Activated T-helper 2 cell treated with anti-CD3 and anti-CD28 coated beads, Interferon-gamma antibody, Interleukin-2, Interleukin-4, amounts not matched to agents 10 μg/mL and 5 μg/mL and 100 μg/mL, durations not matched to agents 14 hours and 24 hours and 36 hours (primary cell): Measurements from ENCODE around the gene STXBP3. TPM values are rescaled to one million over a fixed set of nuclear protein-coding genes. Genes with fewer than 3 reads are reported as not detected.

Experiments
- DNase-seq: peaks from one replicate; pipeline ENCODE4 v3.0.0; 2021; ENCODE audit warnings: low spot score
- H3K27ac Mint-ChIP-seq: one replicate; pipeline ENCODE4 v1.8.0; 2021; ENCODE audit warnings: mixed read lengths
- H3K27me3 Mint-ChIP-seq: one replicate; pipeline ENCODE4 v1.8.0; 2021; ENCODE audit warnings: low read depth, mixed read lengths
- H3K36me3 Mint-ChIP-seq: one replicate; pipeline ENCODE4 v1.8.0; 2021; ENCODE audit warnings: low read depth, mixed read lengths
- H3K4me1 Mint-ChIP-seq: one replicate; pipeline ENCODE4 v1.8.0; 2021; ENCODE audit warnings: low read depth, mixed read lengths
- H3K4me3 Mint-ChIP-seq: one replicate; pipeline ENCODE4 v1.8.0; 2021; ENCODE audit warnings: low read depth, mild to moderate bottlenecking, moderate library complexity, mixed read lengths
- H3K9me3 Mint-ChIP-seq: one replicate; pipeline ENCODE4 v1.8.0; 2021; ENCODE audit warnings: mixed read lengths
- intact Hi-C: fragments of 100-400 bp; cut with micrococcal nuclease; formaldehyde crosslinking; loops from one replicate; pipeline ENCODE4 v1.15.1; 2023
- total RNA-seq: library from RNA; stranded (reverse); gene quantifications from 2 replicates; pipeline ENCODE4 v1.2.3, GENCODE V29; 2022

STXBP3 gene
- total RNA-seq, 1 donor from 2014 or later: 51.7 TPM

- Mint-ChIP-seq H3K27me3 (peaks cover 24% of the 10 kb centered on the region), H3K9me3 (no peaks in the 10 kb centered on the region), H3K4me3 (no peak overlapping the region), H3K27ac (no peak overlapping the region), H3K36me3 (no peaks in the 10 kb centered on the region), H3K4me1 (no peaks in the 10 kb centered on the region)
- intact Hi-C loops: no loop called here
- no peak for DNase-seq
These were observed 97.1 kb downstream of the STXBP3 start for GRCh38 chr1:108843390-108844137.

- Mint-ChIP-seq H3K4me3 (no peak overlapping the region), H3K27me3 (peaks cover 24% of the 10 kb centered on the region), H3K9me3 (no peaks in the 10 kb centered on the region), H3K27ac (no peak overlapping the region), H3K4me1 (no peaks in the 10 kb centered on the region), H3K36me3 (no peaks in the 10 kb centered on the region)
- intact Hi-C loops: no loop called here
- no peak for DNase-seq
These were observed 99.0 kb downstream of the STXBP3 start for GRCh38 chr1:108845446-108845845.

- H3K36me3 Mint-ChIP-seq: no peaks in the 10 kb centered on the region
- no peak overlapping the region for H3K27ac Mint-ChIP-seq
- no peaks in the 10 kb centered on the region for H3K4me1 Mint-ChIP-seq
- intact Hi-C loops: no loop called here
- DNase-seq: no peak
- H3K27me3 Mint-ChIP-seq: peaks cover 24% of the 10 kb centered on the region
- no peak overlapping the region for H3K4me3 Mint-ChIP-seq
- H3K9me3 Mint-ChIP-seq: no peaks in the 10 kb centered on the region
These were observed 99.5 kb downstream of the STXBP3 start for GRCh38 chr1:108845991-108846390.

- Mint-ChIP-seq H3K36me3 (no peaks in the 10 kb centered on the region), H3K9me3 (no peaks in the 10 kb centered on the region), H3K4me3 (no peak overlapping the region), H3K27me3 (peaks cover 16% of the 10 kb centered on the region), H3K27ac (no peak overlapping the region), H3K4me1 (peaks cover 11% of the 10 kb centered on the region)
- intact Hi-C loops: no loop called here
- DNase-seq: no peak
These were observed 101.0 kb downstream of the STXBP3 start for GRCh38 chr1:108847494-108847893.

- DNase-seq: no peak
- H3K36me3 Mint-ChIP-seq: no peaks in the 10 kb centered on the region
- no peak overlapping the region for H3K27ac Mint-ChIP-seq
- intact Hi-C loops: no loop called here
- H3K4me1 Mint-ChIP-seq: peaks cover 14% of the 10 kb centered on the region
- H3K9me3 Mint-ChIP-seq: no peaks in the 10 kb centered on the region
- H3K4me3 Mint-ChIP-seq: no peak overlapping the region
- peaks cover 16% of the 10 kb centered on the region for H3K27me3 Mint-ChIP-seq
These were observed 102.3 kb downstream of the STXBP3 start for GRCh38 chr1:108848806-108849205.

- H3K9me3 Mint-ChIP-seq: no peaks in the 10 kb centered on the region
- H3K36me3 Mint-ChIP-seq: no peaks in the 10 kb centered on the region
- H3K4me1 Mint-ChIP-seq: peaks cover 14% of the 10 kb centered on the region
- intact Hi-C loops: no loop called here
- H3K27ac Mint-ChIP-seq: no peak overlapping the region
- H3K27me3 Mint-ChIP-seq: peaks cover 22% of the 10 kb centered on the region
- DNase-seq: no peak
- H3K4me3 Mint-ChIP-seq: no peak overlapping the region
These were observed 104.5 kb downstream of the STXBP3 start for GRCh38 chr1:108850929-108851328.

GRCh38 chr1:108851567-108851966 lies 105.1 kb downstream of the STXBP3 start:
- Mint-ChIP-seq H3K36me3 (no peaks in the 10 kb centered on the region), H3K4me1 (peaks cover 15% of the 10 kb centered on the region), H3K4me3 (no peak overlapping the region), H3K9me3 (no peaks in the 10 kb centered on the region), H3K27me3 (peaks cover 21% of the 10 kb centered on the region), H3K27ac (no peak overlapping the region)
- no peak for DNase-seq
- intact Hi-C loops: no loop called here

GRCh38 chr1:108852221-108852975 lies 105.9 kb downstream of the STXBP3 start:
- intact Hi-C loops: no loop called here
- Mint-ChIP-seq H3K27me3 (peaks cover 22% of the 10 kb centered on the region), H3K9me3 (no peaks in the 10 kb centered on the region), H3K4me1 (peaks cover 15% of the 10 kb centered on the region), H3K4me3 (peak overlapping the region; percentile 4), H3K36me3 (no peaks in the 10 kb centered on the region), H3K27ac (no peak overlapping the region)
- DNase-seq: no peak

GRCh38 chr1:108854221-108855019 lies 107.9 kb downstream of the STXBP3 start:
- H3K27me3 Mint-ChIP-seq: peaks cover 25% of the 10 kb centered on the region
- peaks cover 23% of the 10 kb centered on the region for H3K4me1 Mint-ChIP-seq
- H3K4me3 Mint-ChIP-seq: no peak overlapping the region
- H3K9me3 Mint-ChIP-seq: no peaks in the 10 kb centered on the region
- DNase-seq: no peak
- intact Hi-C loops: no loop called here
- no peaks in the 10 kb centered on the region for H3K36me3 Mint-ChIP-seq
- H3K27ac Mint-ChIP-seq: no peak overlapping the region

- intact Hi-C loops: no loop called here
- DNase-seq: no peak
- Mint-ChIP-seq H3K9me3 (no peaks in the 10 kb centered on the region), H3K36me3 (no peaks in the 10 kb centered on the region), H3K27ac (no peak within 1 kb of the TSS), H3K4me3 (no peak within 1 kb of the TSS), H3K27me3 (peaks cover 26% of the 10 kb centered on the region), H3K4me1 (peaks cover 17% of the 10 kb centered on the region)
These were observed 110.5 kb downstream of the STXBP3 start, which contains the start of gene AKNAD1 for GRCh38 chr1:108856994-108857393. AKNAD1 (minus strand) TSS chr1:108857094; CDS start chr1:108852664, 4,430 bp downstream.

GRCh38 chr1:108858230-108858950 lies 111.9 kb downstream of the STXBP3 start:
- Mint-ChIP-seq H3K4me1 (peaks cover 12% of the 10 kb centered on the region), H3K36me3 (no peaks in the 10 kb centered on the region), H3K9me3 (no peaks in the 10 kb centered on the region), H3K27me3 (peaks cover 26% of the 10 kb centered on the region), H3K4me3 (no peak overlapping the region), H3K27ac (no peak overlapping the region)
- DNase-seq: no peak
- intact Hi-C loops: no loop called here
